ENCODE data around the gene PIGV. TPM values are rescaled to one million over a fixed set of nuclear protein-coding genes. Genes with fewer than 3 reads are reported as not detected.

PIGV gene
- total RNA-seq, 1 donor, result 16.8 TPM

DNA sequence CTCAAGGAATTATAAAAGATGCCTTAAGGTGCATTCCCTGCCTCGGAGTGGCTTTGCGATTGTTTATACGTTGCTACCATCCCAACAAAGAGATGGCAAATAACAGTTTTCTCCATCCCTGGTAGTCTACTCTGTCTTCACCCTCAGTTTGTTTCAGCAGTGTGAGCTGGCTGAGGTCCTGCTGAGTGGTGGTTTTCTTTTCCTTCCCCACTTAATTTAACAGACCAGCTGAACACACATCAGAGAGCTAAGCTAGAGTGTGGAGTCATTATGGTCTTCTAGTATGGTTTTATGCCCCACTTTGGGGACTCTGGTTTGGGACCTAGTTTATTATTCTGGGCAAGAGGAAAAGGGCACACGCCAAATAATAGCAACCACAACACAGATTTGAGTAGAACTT, 2.2 kb downstream of the PIGV start:
- DNase-seq (ENCODE audit: low read depth), result no peak
- TF ChIP-seq, protein P1, sequence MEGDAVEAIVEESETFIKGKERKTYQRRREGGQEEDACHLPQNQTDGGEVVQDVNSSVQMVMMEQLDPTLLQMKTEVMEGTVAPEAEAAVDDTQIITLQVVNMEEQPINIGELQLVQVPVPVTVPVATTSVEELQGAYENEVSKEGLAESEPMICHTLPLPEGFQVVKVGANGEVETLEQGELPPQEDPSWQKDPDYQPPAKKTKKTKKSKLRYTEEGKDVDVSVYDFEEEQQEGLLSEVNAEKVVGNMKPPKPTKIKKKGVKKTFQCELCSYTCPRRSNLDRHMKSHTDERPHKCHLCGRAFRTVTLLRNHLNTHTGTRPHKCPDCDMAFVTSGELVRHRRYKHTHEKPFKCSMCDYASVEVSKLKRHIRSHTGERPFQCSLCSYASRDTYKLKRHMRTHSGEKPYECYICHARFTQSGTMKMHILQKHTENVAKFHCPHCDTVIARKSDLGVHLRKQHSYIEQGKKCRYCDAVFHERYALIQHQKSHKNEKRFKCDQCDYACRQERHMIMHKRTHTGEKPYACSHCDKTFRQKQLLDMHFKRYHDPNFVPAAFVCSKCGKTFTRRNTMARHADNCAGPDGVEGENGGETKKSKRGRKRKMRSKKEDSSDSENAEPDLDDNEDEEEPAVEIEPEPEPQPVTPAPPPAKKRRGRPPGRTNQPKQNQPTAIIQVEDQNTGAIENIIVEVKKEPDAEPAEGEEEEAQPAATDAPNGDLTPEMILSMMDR (IDR thresholded peaks at IDR 0.05; ENCODE audit: insufficient read depth, low read depth, low read length), result no peak
- no peak overlapping the region for H3K4me3 ChIP-seq (ENCODE audit: low read depth, low read length)

DNA sequence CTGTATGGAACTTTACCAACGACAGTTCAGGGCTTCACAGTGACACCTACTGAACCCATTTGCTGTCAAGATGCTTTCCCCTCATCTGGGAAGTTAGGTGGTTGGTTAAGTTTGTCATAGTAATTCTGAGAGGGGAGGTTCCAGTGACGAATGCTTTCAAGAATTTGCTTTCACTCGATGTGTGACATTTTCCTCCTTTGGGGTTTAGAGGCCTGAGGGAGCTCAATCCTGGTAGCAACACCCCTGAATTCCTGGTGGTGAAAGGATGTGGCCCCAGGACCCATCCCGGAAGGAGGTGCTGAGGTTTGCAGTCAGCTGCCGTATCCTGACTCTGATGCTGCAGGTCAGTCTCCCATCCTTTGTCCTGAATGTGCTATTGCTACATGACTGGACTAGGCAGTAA, 2.8 kb downstream of the PIGV start:
- no peak overlapping the region for H3K4me3 ChIP-seq (ENCODE audit: low read depth, low read length)
- DNase-seq (ENCODE audit: low read depth), result no peak
- TF ChIP-seq, protein P1 (IDR thresholded peaks at IDR 0.05; ENCODE audit: insufficient read depth, low read depth, low read length), result no peak

DNA sequence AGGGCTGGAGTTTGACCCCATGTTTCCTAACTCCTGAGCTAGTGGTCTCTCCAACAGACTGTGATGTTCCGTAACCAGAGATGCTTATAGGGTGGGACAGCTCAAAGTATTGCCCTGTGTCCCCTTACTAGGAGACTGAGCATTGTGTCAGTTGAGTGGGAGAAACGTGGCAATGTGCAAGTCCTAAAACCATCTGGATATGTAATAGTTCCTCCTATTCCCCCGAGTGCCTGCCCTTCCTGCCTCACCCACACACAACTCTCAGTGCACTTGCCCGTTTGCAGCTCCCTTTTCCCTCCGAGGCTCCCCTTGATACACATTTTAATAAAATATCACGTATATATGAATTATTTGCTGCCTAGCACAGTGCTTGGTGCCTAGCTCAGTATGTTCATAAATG, 3.4 kb downstream of the PIGV start:
- TF ChIP-seq, protein P1 (IDR thresholded peaks at IDR 0.05; ENCODE audit: insufficient read depth, low read depth, low read length), result no peak
- no peak for DNase-seq (ENCODE audit: low read depth)
- H3K4me3 ChIP-seq (ENCODE audit: low read depth, low read length), result no peak overlapping the region

DNA sequence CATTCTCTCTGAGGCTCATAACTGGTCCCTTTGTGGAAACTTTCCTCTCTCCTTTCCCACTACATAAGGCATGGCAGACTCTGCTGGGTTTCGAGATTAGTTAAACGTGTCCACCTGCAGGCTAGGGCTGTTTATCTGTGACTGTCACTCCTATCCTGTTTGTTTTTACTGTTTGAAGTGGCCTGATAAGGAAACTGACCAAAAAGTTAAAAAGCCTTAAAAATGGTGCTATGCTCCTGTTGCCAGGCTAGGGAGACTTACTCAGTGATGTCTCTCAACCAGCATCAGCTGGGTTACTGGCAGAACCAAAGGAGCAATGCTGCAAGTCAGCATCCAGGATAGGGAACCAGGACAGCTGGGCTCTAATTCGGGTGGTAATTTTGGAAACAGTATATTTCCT, 3.9 kb downstream of the PIGV start:
- no peak overlapping the region for H3K4me3 ChIP-seq (ENCODE audit: low read depth, low read length)
- TF ChIP-seq, protein P1 (IDR thresholded peaks at IDR 0.05; ENCODE audit: insufficient read depth, low read depth, low read length), result no peak
- DNase-seq (ENCODE audit: low read depth), result no peak

DNA sequence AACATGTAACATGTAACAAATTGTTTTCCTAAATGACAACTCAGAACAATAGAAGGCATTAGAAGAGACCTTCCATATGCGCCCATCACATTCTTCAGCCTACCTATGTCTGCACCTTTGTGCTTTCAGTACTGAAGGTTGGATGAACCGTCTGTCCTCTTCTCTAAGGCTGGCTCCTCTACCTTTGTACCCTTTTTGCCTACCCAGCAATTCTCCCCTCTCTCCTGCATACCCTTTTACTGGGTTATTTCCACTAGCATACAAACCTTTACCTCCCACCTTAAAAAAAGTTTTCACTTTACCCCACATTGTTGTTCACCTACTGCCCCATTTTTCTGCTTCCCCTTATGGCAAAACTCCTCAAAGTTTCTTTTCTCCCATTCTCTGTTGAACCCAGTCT, 5.2 kb downstream of the PIGV start:
- TF ChIP-seq, protein P1 (IDR thresholded peaks at IDR 0.05; ENCODE audit: insufficient read depth, low read depth, low read length), result no peak
- no peak overlapping the region for H3K4me3 ChIP-seq (ENCODE audit: low read depth, low read length)
- no peak for DNase-seq (ENCODE audit: low read depth)

DNA sequence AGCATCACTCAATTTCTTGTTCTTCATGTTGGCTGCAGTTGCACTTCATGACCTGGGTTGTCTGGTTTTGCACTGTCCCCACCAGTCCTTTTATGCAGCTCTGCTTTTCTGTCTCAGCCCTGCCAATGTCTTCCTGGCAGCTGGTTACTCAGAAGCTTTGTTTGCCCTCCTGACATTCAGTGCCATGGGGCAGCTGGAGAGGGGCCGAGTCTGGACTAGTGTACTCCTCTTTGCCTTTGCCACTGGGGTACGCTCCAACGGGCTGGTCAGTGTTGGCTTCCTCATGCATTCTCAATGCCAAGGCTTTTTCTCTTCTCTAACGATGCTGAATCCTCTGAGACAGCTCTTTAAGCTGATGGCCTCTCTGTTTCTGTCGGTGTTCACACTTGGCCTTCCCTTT, 6.6 kb downstream of the PIGV start:
- TF ChIP-seq, protein P1 (IDR thresholded peaks at IDR 0.05; ENCODE audit: insufficient read depth, low read depth, low read length), result no peak
- H3K4me3 ChIP-seq (ENCODE audit: low read depth, low read length), result no peak overlapping the region
- no peak for DNase-seq (ENCODE audit: low read depth)

DNA sequence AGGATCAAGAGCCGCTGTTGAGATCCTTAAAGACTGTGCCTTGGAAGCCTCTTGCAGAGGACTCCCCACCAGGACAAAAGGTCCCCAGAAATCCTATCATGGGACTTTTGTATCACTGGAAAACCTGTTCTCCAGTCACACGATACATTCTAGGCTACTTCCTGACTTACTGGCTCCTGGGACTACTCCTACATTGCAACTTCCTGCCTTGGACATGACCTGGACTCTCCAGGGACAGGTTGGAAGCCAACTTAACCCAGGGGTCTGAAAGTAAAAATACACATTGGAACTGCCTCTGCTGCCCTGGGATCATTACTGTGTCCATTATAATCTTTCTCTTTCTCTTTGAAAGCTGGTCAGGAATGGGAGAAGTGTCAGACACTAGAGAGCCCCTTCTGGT, 9.9 kb downstream of the PIGV start:
- TF ChIP-seq, protein P1 (IDR thresholded peaks at IDR 0.05; ENCODE audit: insufficient read depth, low read depth, low read length), result no peak
- no peak for DNase-seq (ENCODE audit: low read depth)
- H3K4me3 ChIP-seq (ENCODE audit: low read depth, low read length), result no peak overlapping the region
